DOHH2 (cell line): Measurements from ENCODE around the gene FAM107B.

Experiments
- CTCF ChIP-seq: fragments of 200-600 bp; sonication (generic); IDR thresholded peaks from one replicate; pipeline ENCODE4 v1.5.1; 2014; ENCODE audit warnings: antibody characterized with exemption, mild to moderate bottlenecking, low read depth, low read length; ENCODE audit not compliant: poor library complexity, severe bottlenecking
- EZH2phosphoT487 ChIP-seq: fragments of 200-600 bp; sonication (generic); IDR thresholded peaks from 2 replicates; pipeline ENCODE4 v1.6.1; 2017; ENCODE audit warnings: borderline replicate concordance, mild to moderate bottlenecking, antibody characterized with exemption, low read length, moderate library complexity, mixed read lengths

- TF ChIP-seq CTCF (no peak), EZH2phosphoT487 (no peak)
These were observed 220.6 kb downstream of the FAM107B start for GRCh38 chr10:14554091-14554490.
